WTC11 (cell line): ENCODE results near the gene IRAK2. TPM values are rescaled to one million over a fixed set of nuclear protein-coding genes. Genes with fewer than 3 reads are reported as not detected.

ENCODE experiments used
- ATAC-seq: fragments of 200-7000 bp; cut with Tn5 transposase; 2 replicates; pipeline ENCODE4 v1.10.0; 2021; ENCODE audit warnings: mild to moderate bottlenecking, moderate library complexity
- CTCF ChIA-PET: fragments of 300-600 bp; sonication (Branson Sonifier 250); formaldehyde crosslinking; loops from one replicate; lab custom pipeline; 2021; ENCODE audit warnings: antibody characterized with exemption; lab: Charles Lee
- POLR2A ChIA-PET: fragments of 350-600 bp; sonication (Branson Sonifier 250); formaldehyde crosslinking; loops from one replicate; lab custom pipeline; 2021; ENCODE audit warnings: antibody characterized with exemption; lab: Charles Lee
- DNase-seq: peaks from one replicate; pipeline ENCODE4 v3.0.0; 2021; ENCODE audit warnings: low spot score
- H3K27ac Mint-ChIP-seq: 2 replicates; pipeline ENCODE4 v1.8.0; 2021; ENCODE audit warnings: mixed read lengths
- H3K27me3 Mint-ChIP-seq: 2 replicates; pipeline ENCODE4 v1.8.0; 2021; ENCODE audit warnings: low read depth, mild to moderate bottlenecking, moderate library complexity, mixed read lengths
- H3K36me3 Mint-ChIP-seq: 2 replicates; pipeline ENCODE4 v1.8.0; 2021; ENCODE audit warnings: mixed read lengths
- H3K4me1 Mint-ChIP-seq: 2 replicates; pipeline ENCODE4 v1.8.0; 2022; ENCODE audit warnings: mixed read lengths
- H3K4me3 Mint-ChIP-seq: 2 replicates; pipeline ENCODE4 v1.8.0; 2021; ENCODE audit warnings: mild to moderate bottlenecking, moderate library complexity, mixed read lengths
- H3K9me3 Mint-ChIP-seq: 2 replicates; pipeline ENCODE4 v1.8.0; 2021; ENCODE audit warnings: mixed read lengths
- AFF4 ChIP-seq: sonication (generic); formaldehyde crosslinking; IDR thresholded peaks from 2 replicates; pipeline ENCODE4 v1.8.1; 2023; ENCODE audit warnings: mild to moderate bottlenecking, missing genetic modification reagents, borderline replicate concordance
- CDX4 ChIP-seq: fragments of 250-450 bp; sonication (Bioruptor Pico); IDR thresholded peaks from 2 replicates; pipeline ENCODE4 v1.9.0; 2021; ENCODE audit warnings: moderate library complexity, mild to moderate bottlenecking, inconsistent platforms, borderline replicate concordance
- E2F4 ChIP-seq: sonication (generic); formaldehyde crosslinking; IDR thresholded peaks from 2 replicates; pipeline ENCODE4 v1.8.1; 2022; ENCODE audit warnings: low read depth, mild to moderate bottlenecking, moderate library complexity, missing genetic modification reagents, borderline replicate concordance
- ETV6 ChIP-seq: sonication (generic); formaldehyde crosslinking; IDR thresholded peaks from 2 replicates; pipeline ENCODE4 v1.8.1; 2022; ENCODE audit warnings: mild to moderate bottlenecking, missing genetic modification reagents
- GABPB1 ChIP-seq: sonication (generic); formaldehyde crosslinking; IDR thresholded peaks from 2 replicates; pipeline ENCODE4 v1.8.1; 2023; ENCODE audit warnings: mild to moderate bottlenecking, missing genetic modification reagents
- HMGA2 ChIP-seq: fragments of 250-450 bp; sonication (Bioruptor Pico); IDR thresholded peaks from 2 replicates; pipeline ENCODE4 v1.4.0; 2021; ENCODE audit warnings: mild to moderate bottlenecking, moderate library complexity
- JUN ChIP-seq: sonication (generic); formaldehyde crosslinking; IDR thresholded peaks from 2 replicates; pipeline ENCODE4 v1.8.0; 2023; ENCODE audit warnings: mild to moderate bottlenecking, missing genetic modification reagents
- MLX ChIP-seq: sonication (generic); formaldehyde crosslinking; IDR thresholded peaks from 2 replicates; pipeline ENCODE4 v1.8.1; 2023; ENCODE audit warnings: mild to moderate bottlenecking, missing genetic modification reagents, moderate library complexity
- MYBL2 ChIP-seq: sonication (generic); formaldehyde crosslinking; IDR thresholded peaks from 2 replicates; pipeline ENCODE4 v1.8.1; 2023; ENCODE audit warnings: mild to moderate bottlenecking, moderate library complexity, missing genetic modification reagents
- NFE2L1 ChIP-seq: sonication (generic); formaldehyde crosslinking; IDR thresholded peaks from 2 replicates; pipeline ENCODE4 v1.8.1; 2023; ENCODE audit warnings: missing genetic modification reagents
- SMAD4 ChIP-seq: sonication (generic); formaldehyde crosslinking; IDR thresholded peaks from 2 replicates; pipeline ENCODE4 v1.8.0; 2022; ENCODE audit warnings: mild to moderate bottlenecking, missing genetic modification reagents
- SOX15 ChIP-seq: fragments of 250-450 bp; sonication (Bioruptor Pico); IDR thresholded peaks from 2 replicates; pipeline ENCODE4 v1.9.0; 2021; ENCODE audit warnings: mild to moderate bottlenecking
- TCF7 ChIP-seq: sonication (generic); formaldehyde crosslinking; IDR thresholded peaks from 2 replicates; pipeline ENCODE4 v1.8.0; 2022; ENCODE audit warnings: mild to moderate bottlenecking, low read depth, missing genetic modification reagents, moderate library complexity
- TP53 ChIP-seq: sonication (generic); formaldehyde crosslinking; IDR thresholded peaks from 2 replicates; pipeline ENCODE4 v1.8.1; 2023; ENCODE audit warnings: mild to moderate bottlenecking, missing genetic modification reagents
- ZBTB21 ChIP-seq: sonication (generic); formaldehyde crosslinking; IDR thresholded peaks from 2 replicates; pipeline ENCODE4 v1.8.1; 2023; ENCODE audit warnings: mild to moderate bottlenecking, missing genetic modification reagents, borderline replicate concordance
- ZNF232 ChIP-seq: sonication (generic); formaldehyde crosslinking; IDR thresholded peaks from 2 replicates; pipeline ENCODE4 v1.8.0; 2022; ENCODE audit warnings: mild to moderate bottlenecking, missing genetic modification reagents
- ZNF263 ChIP-seq: sonication (generic); formaldehyde crosslinking; IDR thresholded peaks from 2 replicates; pipeline ENCODE4 v1.8.1; 2022; ENCODE audit warnings: low read depth, mild to moderate bottlenecking, moderate library complexity, missing genetic modification reagents
- ZNF416 ChIP-seq: fragments of 250-450 bp; sonication (Bioruptor Pico); IDR thresholded peaks from 2 replicates; pipeline ENCODE4 v1.9.0; 2021; ENCODE audit warnings: mild to moderate bottlenecking, inconsistent platforms
- ZNF532 ChIP-seq: fragments of 250-450 bp; sonication (Bioruptor Pico); IDR thresholded peaks from 2 replicates; pipeline ENCODE4 v1.9.0; 2021; ENCODE audit warnings: mild to moderate bottlenecking, borderline replicate concordance
- ZSCAN18 ChIP-seq: fragments of 250-450 bp; sonication (Bioruptor Pico); IDR thresholded peaks from 2 replicates; pipeline ENCODE4 v2.1.2; 2022; ENCODE audit warnings: mild to moderate bottlenecking, moderate library complexity
- total RNA-seq: library from RNA; stranded (reverse); gene quantifications from 3 replicates; pipeline ENCODE4 v1.2.3, GENCODE V29; 2021

Gene IRAK2
- total RNA-seq, 1 experiment from 2014 or later, result 1.4 TPM

GRCh38 chr3:10193692-10194327 lies 29.1 kb downstream of the IRAK2 start:
- Mint-ChIP-seq H3K9me3 (no peaks in the 10 kb centered on the region), H3K36me3 (no peaks in the 10 kb centered on the region), H3K4me3 (no peak overlapping the region), H3K27ac (peak overlapping the region; percentile 78), H3K27me3 (no peaks in the 10 kb centered on the region), H3K4me1 (peaks cover 8% of the 10 kb centered on the region)
- no peak for TF ChIP-seq CDX4
- ATAC-seq (no peak), DNase-seq (no peak)
- ChIA-PET POLR2A (interaction anchor here (0.6 kb wide), 1 partner anchor 44 kb away, joined by 5 read pairs; no protein-coding TSS in a partner anchor), CTCF (interaction anchor here (0.7 to 1.8 kb wide), 5 partner anchors 10 to 70 kb away, joined by 3 to 7 read pairs (median 4); no protein-coding TSS in a partner anchor)

GRCh38 chr3:10194328-10195071 lies 29.8 kb downstream of the IRAK2 start:
- no peak for DNase-seq
- Mint-ChIP-seq H3K4me1 (peaks cover 8% of the 10 kb centered on the region), H3K36me3 (no peaks in the 10 kb centered on the region), H3K27ac (peak overlapping the region; percentile 78), H3K4me3 (no peak overlapping the region), H3K27me3 (no peaks in the 10 kb centered on the region), H3K9me3 (no peaks in the 10 kb centered on the region)
- POLR2A ChIA-PET, result no interaction called here
- ATAC-seq, result no peak
- CTCF ChIA-PET, result interaction anchor here (0.7 to 1.2 kb wide), 2 partner anchors 17 to 70 kb away, joined by 3 read pairs; no protein-coding TSS in a partner anchor
- TF ChIP-seq SOX15 (CRISPR knock-in tag) (no peak), ZNF416 (CRISPR knock-in tag) (no peak), ZSCAN18 (CRISPR knock-in tag) (no peak), TCF7 (CRISPR knock-in tag) (no peak), ETV6 (CRISPR knock-in tag) (no peak), NFE2L1 (CRISPR knock-in tag) (no peak), TP53 (CRISPR knock-in tag) (no peak), ZNF232 (CRISPR knock-in tag) (no peak), MYBL2 (CRISPR knock-in tag) (no peak), ZNF263 (CRISPR knock-in tag) (no peak), JUN (CRISPR knock-in tag) (no peak), ZBTB21 (no peak), AFF4 (CRISPR knock-in tag) (no peak), ZNF532 (no peak), E2F4 (CRISPR knock-in tag) (no peak), GABPB1 (CRISPR knock-in tag) (no peak), MLX (no peak), SMAD4 (CRISPR knock-in tag) (no peak), HMGA2 (no peak)
